ENCODE measurements around the gene PLCD3. TPM values are rescaled to one million over a fixed set of nuclear protein-coding genes. Genes with fewer than 3 reads are reported as not detected.

The PLCD3 gene
- total RNA-seq, 2 experiments from 2014 or later: 3.9 to 6.6 TPM

GRCh38 chr17:45145035-45145389 is 12.7 kb upstream of the PLCD3 start:
- Mint-ChIP-seq H3K27ac (no peak overlapping the region), H3K36me3 (ENCODE audit: low read depth) (peaks cover 14% of the 10 kb centered on the region), H3K4me1 (ENCODE audit: low read depth) (peaks cover 28% of the 10 kb centered on the region), H3K27me3 (no peaks in the 10 kb centered on the region), H3K4me3 (peak overlapping the region; percentile 33), H3K9me3 (no peaks in the 10 kb centered on the region)
- ChIA-PET POLR2A (interaction anchor here (0.9 to 8.5 kb wide), 2 partner anchors 8 to 16 kb away, joined by 5 to 64 read pairs; partner anchors contain the start of genes ACBD4 and HEXIM2), CTCF (interaction anchor here (14.4 kb wide), 1 partner anchor 9 kb away, joined by 352 read pairs; the partner anchor contains the start of gene ACBD4)
- TF ChIP-seq CTCF (IDR thresholded peaks at IDR 0.05): no peak
- intact Hi-C loops (cut with micrococcal nuclease): loop anchor here (5.0 kb wide), 1 partner anchor 172 kb away; the partner anchor contains the start of gene MAP3K14
- DNase-seq: no peak
- ATAC-seq: no peak

- ATAC-seq: no peak
- intact Hi-C loops (cut with micrococcal nuclease): loop anchor here (5.0 kb wide), 1 partner anchor 173 kb away; the partner anchor contains the start of gene MAP3K14
- DNase-seq: peak; percentile 27
- TF ChIP-seq CTCF (IDR thresholded peaks at IDR 0.05): no peak
- H3K27me3 Mint-ChIP-seq: no peaks in the 10 kb centered on the region
- H3K36me3 Mint-ChIP-seq (ENCODE audit: low read depth): peaks cover 8% of the 10 kb centered on the region
- ChIA-PET POLR2A (interaction anchor here (1.1 to 1.4 kb wide), 3 partner anchors 9 to 53 kb away, joined by 4 to 5 read pairs (median 5); partner anchors contain the start of genes ACBD4 and HEXIM2), CTCF (interaction anchor here (1.0 to 14.4 kb wide), 4 partner anchors 8 to 75 kb away, joined by 3 to 352 read pairs (median 4); partner anchors contain the start of gene ACBD4)
- peak overlapping the region; percentile 62 for H3K4me3 Mint-ChIP-seq
- H3K9me3 Mint-ChIP-seq: no peaks in the 10 kb centered on the region
- H3K4me1 Mint-ChIP-seq (ENCODE audit: low read depth): peaks cover 28% of the 10 kb centered on the region
- no peak overlapping the region for H3K27ac Mint-ChIP-seq
Observed at GRCh38 chr17:45144199-45145034, 12.1 kb upstream of the PLCD3 start.

GRCh38 chr17:45143767-45144198 is 11.5 kb upstream of the PLCD3 start:
- Mint-ChIP-seq H3K4me1 (ENCODE audit: low read depth) (peaks cover 28% of the 10 kb centered on the region), H3K27ac (peak overlapping the region; percentile 69), H3K27me3 (no peaks in the 10 kb centered on the region), H3K4me3 (peak overlapping the region; percentile 62), H3K36me3 (ENCODE audit: low read depth) (peaks cover 3% of the 10 kb centered on the region), H3K9me3 (no peaks in the 10 kb centered on the region)
- no peak for TF ChIP-seq CTCF (IDR thresholded peaks at IDR 0.05)
- ChIA-PET POLR2A (interaction anchor here (1.1 to 1.4 kb wide), 3 partner anchors 9 to 54 kb away, joined by 4 to 5 read pairs (median 5); partner anchors contain the start of genes ACBD4 and HEXIM2), CTCF (interaction anchor here (1.0 to 14.4 kb wide), 4 partner anchors 8 to 76 kb away, joined by 3 to 352 read pairs (median 4); partner anchors contain the start of gene ACBD4)
- DNase-seq (peak; percentile 49), ATAC-seq (no peak)
- intact Hi-C loops (cut with micrococcal nuclease): no loop called here

- intact Hi-C loops (cut with micrococcal nuclease): no loop called here
- no peak for TF ChIP-seq CTCF (IDR thresholded peaks at IDR 0.05)
- H3K9me3 Mint-ChIP-seq: no peaks in the 10 kb centered on the region
- H3K27me3 Mint-ChIP-seq: no peaks in the 10 kb centered on the region
- peak overlapping the region; percentile 62 for H3K4me3 Mint-ChIP-seq
- peaks cover 28% of the 10 kb centered on the region for H3K4me1 Mint-ChIP-seq (ENCODE audit: low read depth)
- H3K36me3 Mint-ChIP-seq (ENCODE audit: low read depth): peaks cover 3% of the 10 kb centered on the region
- H3K27ac Mint-ChIP-seq: peak overlapping the region; percentile 69
- CTCF ChIA-PET: interaction anchor here (1.0 to 14.4 kb wide), 5 partner anchors 7 to 55 kb away, joined by 3 to 352 read pairs (median 6); partner anchors contain the start of gene ACBD4
- POLR2A ChIA-PET: interaction anchor here (1.1 to 1.4 kb wide), 3 partner anchors 8 to 54 kb away, joined by 3 to 5 read pairs (median 4); partner anchors contain the start of genes ACBD4 and HEXIM2
- no peak for DNase-seq
- ATAC-seq: no peak
Observed at GRCh38 chr17:45143094-45143670, 10.9 kb upstream of the PLCD3 start.

All from activated CD8-positive, alpha-beta T cell treated with anti-CD3 and anti-CD28 coated beads for 36 hours (primary cell).